SK-N-SH treated with all-trans-retinoic acid at 6 μM for 48 hours (cell line): ENCODE measurements around the gene DNAJC28.

Source experiments
- ATAC-seq: fragments of 200-7000 bp; cut with Tn5 transposase; 3 replicates; pipeline ENCODE4 v1.9.1; 2020; ENCODE audit warnings: mild to moderate bottlenecking, moderate library complexity
- CSDC2 ChIP-seq: fragments of 250-450 bp; sonication (Bioruptor Pico); IDR thresholded peaks from 2 replicates; pipeline ENCODE4 v1.5.0; 2020; ENCODE audit warnings: mild to moderate bottlenecking, moderate library complexity
- GLIS3 ChIP-seq: fragments of 250-450 bp; sonication (Bioruptor Pico); IDR thresholded peaks from 2 replicates; pipeline ENCODE4 v1.5.0; 2020; ENCODE audit warnings: mild to moderate bottlenecking, moderate library complexity
- ISL1 ChIP-seq: fragments of 250-450 bp; sonication (Bioruptor Pico); IDR thresholded peaks from 2 replicates; pipeline ENCODE4 v2.1.2; 2022; ENCODE audit warnings: mild to moderate bottlenecking, moderate library complexity
- OSR1 ChIP-seq: fragments of 250-450 bp; sonication (Bioruptor Pico); IDR thresholded peaks from 2 replicates; pipeline ENCODE4 v1.8.0; 2022; ENCODE audit warnings: moderate library complexity, mild to moderate bottlenecking, inconsistent platforms
- PATZ1 ChIP-seq: fragments of 250-450 bp; sonication (Bioruptor Pico); IDR thresholded peaks from 2 replicates; pipeline ENCODE4 v1.8.0; 2020; ENCODE audit warnings: mild to moderate bottlenecking, moderate library complexity, borderline replicate concordance
- POU6F1 ChIP-seq: fragments of 250-450 bp; sonication (Bioruptor Pico); IDR thresholded peaks from 2 replicates; pipeline ENCODE4 v1.8.0; 2021; ENCODE audit warnings: low read depth, mild to moderate bottlenecking, moderate library complexity, borderline replicate concordance
- PPARA ChIP-seq: fragments of 250-450 bp; sonication (Bioruptor Pico); IDR thresholded peaks from 2 replicates; pipeline ENCODE4 v1.5.0; 2020; ENCODE audit warnings: mild to moderate bottlenecking, borderline replicate concordance
- RARB ChIP-seq: fragments of 250-450 bp; sonication (Bioruptor Pico); IDR thresholded peaks from 2 replicates; pipeline ENCODE4 v1.8.0; 2021; ENCODE audit warnings: mild to moderate bottlenecking, moderate library complexity
- SNAI2 ChIP-seq: fragments of 250-450 bp; sonication (Bioruptor Pico); IDR thresholded peaks from 2 replicates; pipeline ENCODE4 v1.5.0; 2020; ENCODE audit warnings: mild to moderate bottlenecking, moderate library complexity
- TCF4 ChIP-seq: fragments of 250-450 bp; sonication (Bioruptor Pico); IDR thresholded peaks from 2 replicates; pipeline ENCODE4 v1.8.0; 2021; ENCODE audit warnings: mild to moderate bottlenecking, moderate library complexity, borderline replicate concordance
- TOX ChIP-seq: fragments of 250-450 bp; sonication (Bioruptor Pico); IDR thresholded peaks from 2 replicates; pipeline ENCODE4 v1.8.0; 2021; ENCODE audit warnings: mild to moderate bottlenecking, moderate library complexity, borderline replicate concordance
- ZFP3 ChIP-seq: fragments of 250-450 bp; sonication (Bioruptor Pico); IDR thresholded peaks from 2 replicates; pipeline ENCODE4 v1.5.0; 2020; ENCODE audit warnings: mild to moderate bottlenecking, moderate library complexity
- ZFP30 ChIP-seq: fragments of 450-650 bp; formaldehyde crosslinking; IDR thresholded peaks from 2 replicates; pipeline ENCODE4 v1.5.0; 2022; ENCODE audit warnings: mild to moderate bottlenecking, moderate library complexity
- ZNF565 ChIP-seq: fragments of 450-650 bp; formaldehyde crosslinking; conservative IDR thresholded peaks from 2 replicates; pipeline ENCODE4 v1.5.0; 2020; ENCODE audit warnings: low read depth, mild to moderate bottlenecking, moderate library complexity
- ZNF70 ChIP-seq: fragments of 450-650 bp; formaldehyde crosslinking; IDR thresholded peaks from 2 replicates; pipeline ENCODE4 v1.5.0; 2020; ENCODE audit warnings: mild to moderate bottlenecking, moderate library complexity
- ZNF8 ChIP-seq: fragments of 450-650 bp; formaldehyde crosslinking; IDR thresholded peaks from 2 replicates; pipeline ENCODE4 v1.5.0; 2020; ENCODE audit warnings: mild to moderate bottlenecking, moderate library complexity
- TF ChIP-seq, protein P1 (sequence below): fragments of 250-450 bp; sonication (Bioruptor Pico); IDR thresholded peaks from 2 replicates; pipeline ENCODE4 v1.5.1; 2020; ENCODE audit warnings: low read depth, mild to moderate bottlenecking, moderate library complexity
- TF ChIP-seq, protein P2 (sequence below): fragments of 250-450 bp; sonication (Bioruptor Pico); IDR thresholded peaks from 2 replicates; pipeline ENCODE4 v1.5.1; 2021; ENCODE audit warnings: mild to moderate bottlenecking, moderate library complexity

Gene DNAJC28

DNA sequence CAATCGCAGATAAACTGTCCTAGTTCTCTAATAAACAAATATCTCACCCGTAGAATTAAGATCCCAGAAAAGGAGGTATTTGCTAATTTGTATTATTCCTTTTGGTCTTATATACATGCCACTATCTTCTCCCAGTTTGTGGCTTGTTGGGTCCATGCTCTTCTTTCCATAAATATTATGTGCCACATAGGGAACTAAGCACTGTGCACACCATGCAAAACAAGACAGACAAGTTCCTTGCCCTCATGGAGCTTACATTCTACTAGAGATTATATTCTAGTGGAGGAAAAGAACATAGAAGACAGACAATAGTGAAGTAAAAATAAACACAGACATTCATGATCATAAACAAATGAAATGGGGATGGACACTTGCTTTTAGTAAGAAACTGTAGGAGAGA lies 45.7 kb upstream of the DNAJC28 start (continued):
- TF ChIP-seq, protein P1, sequence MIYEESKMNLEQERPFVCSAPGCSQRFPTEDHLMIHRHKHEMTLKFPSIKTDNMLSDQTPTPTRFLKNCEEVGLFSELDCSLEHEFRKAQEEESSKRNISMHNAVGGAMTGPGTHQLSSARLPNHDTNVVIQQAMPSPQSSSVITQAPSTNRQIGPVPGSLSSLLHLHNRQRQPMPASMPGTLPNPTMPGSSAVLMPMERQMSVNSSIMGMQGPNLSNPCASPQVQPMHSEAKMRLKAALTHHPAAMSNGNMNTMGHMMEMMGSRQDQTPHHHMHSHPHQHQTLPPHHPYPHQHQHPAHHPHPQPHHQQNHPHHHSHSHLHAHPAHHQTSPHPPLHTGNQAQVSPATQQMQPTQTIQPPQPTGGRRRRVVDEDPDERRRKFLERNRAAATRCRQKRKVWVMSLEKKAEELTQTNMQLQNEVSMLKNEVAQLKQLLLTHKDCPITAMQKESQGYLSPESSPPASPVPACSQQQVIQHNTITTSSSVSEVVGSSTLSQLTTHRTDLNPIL: no peak
- no peak for TF ChIP-seq ZNF8 (CRISPR knock-in tag)
- no peak for TF ChIP-seq ZFP3
- TF ChIP-seq CSDC2: no peak
- TF ChIP-seq SNAI2 (CRISPR knock-in tag): no peak
- TF ChIP-seq, protein P2, sequence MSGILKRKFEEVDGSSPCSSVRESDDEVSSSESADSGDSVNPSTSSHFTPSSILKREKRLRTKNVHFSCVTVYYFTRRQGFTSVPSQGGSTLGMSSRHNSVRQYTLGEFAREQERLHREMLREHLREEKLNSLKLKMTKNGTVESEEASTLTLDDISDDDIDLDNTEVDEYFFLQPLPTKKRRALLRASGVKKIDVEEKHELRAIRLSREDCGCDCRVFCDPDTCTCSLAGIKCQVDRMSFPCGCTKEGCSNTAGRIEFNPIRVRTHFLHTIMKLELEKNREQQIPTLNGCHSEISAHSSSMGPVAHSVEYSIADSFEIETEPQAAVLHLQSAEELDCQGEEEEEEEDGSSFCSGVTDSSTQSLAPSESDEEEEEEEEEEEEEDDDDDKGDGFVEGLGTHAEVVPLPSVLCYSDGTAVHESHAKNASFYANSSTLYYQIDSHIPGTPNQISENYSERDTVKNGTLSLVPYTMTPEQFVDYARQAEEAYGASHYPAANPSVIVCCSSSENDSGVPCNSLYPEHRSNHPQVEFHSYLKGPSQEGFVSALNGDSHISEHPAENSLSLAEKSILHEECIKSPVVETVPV (CRISPR knock-in tag): no peak
- no peak for TF ChIP-seq PATZ1 (CRISPR knock-in tag)
- TF ChIP-seq RARB (CRISPR knock-in tag): no peak

DNA sequence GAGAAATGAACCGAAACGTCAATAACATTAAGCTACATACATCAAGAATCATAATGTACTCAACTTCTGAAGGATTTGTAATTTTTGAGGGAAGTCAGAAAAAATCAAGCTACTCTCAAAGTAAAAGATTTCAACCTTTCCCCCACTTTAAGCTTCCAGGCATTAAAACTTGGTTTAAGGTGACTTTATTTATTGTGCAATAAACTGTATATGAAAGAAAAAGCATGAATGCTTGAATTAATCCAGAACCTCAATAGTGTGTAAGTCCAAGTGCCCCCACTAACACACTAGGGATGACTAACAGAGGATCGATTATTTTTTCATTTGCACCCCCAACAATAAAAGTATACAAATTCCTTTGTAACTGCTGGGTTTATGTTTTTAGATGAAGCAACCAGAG lies 39.5 kb upstream of the DNAJC28 start:
- no peak for TF ChIP-seq GLIS3 (CRISPR knock-in tag)
- ATAC-seq: no peak

GRCh38 chr21:33522953-33523349 lies 31.4 kb upstream of the DNAJC28 start:
- TF ChIP-seq PATZ1 (CRISPR knock-in tag): no peak
- TF ChIP-seq RARB (CRISPR knock-in tag): no peak
- no peak for TF ChIP-seq ISL1
- no peak for TF ChIP-seq ZNF565
- no peak for TF ChIP-seq PPARA
- TF ChIP-seq, protein P2 (CRISPR knock-in tag): no peak
- no peak for TF ChIP-seq POU6F1 (CRISPR knock-in tag)
- TF ChIP-seq ZNF70 (CRISPR knock-in tag): no peak
- no peak for TF ChIP-seq OSR1 (CRISPR knock-in tag)
- TF ChIP-seq ZNF8 (CRISPR knock-in tag): no peak
- no peak for TF ChIP-seq TCF4 (CRISPR knock-in tag)
- no peak for TF ChIP-seq ZFP3
- TF ChIP-seq TOX (CRISPR knock-in tag): no peak
- no peak for TF ChIP-seq ZFP30
- TF ChIP-seq, protein P1: no peak
- no peak for ATAC-seq
